T47D (cell line): Measurements from ENCODE around the gene MAP3K4.

ENCODE experiments used
- DNase-seq, 2 experiments: peaks; one replicate each; pipeline versions ENCODE4 v3.0.0 to v3.0.0-alpha.2; 2011 to 2012; ENCODE audit warnings: low read depth in 1 of 2, low spot score in 1 of 2
- JUND ChIP-seq: IDR thresholded peaks from 2 replicates; pipeline ENCODE4 v1.6.1; 2012; ENCODE audit warnings: low read depth
- in situ Hi-C: cut with HindIII; loops from 2 replicates; pipeline ENCODE4 v1.10.0; 2016; ENCODE audit warnings: low sequenced_read_pairs, low pct_unique_long_range_greater_than_20kb

Gene MAP3K4

DNA sequence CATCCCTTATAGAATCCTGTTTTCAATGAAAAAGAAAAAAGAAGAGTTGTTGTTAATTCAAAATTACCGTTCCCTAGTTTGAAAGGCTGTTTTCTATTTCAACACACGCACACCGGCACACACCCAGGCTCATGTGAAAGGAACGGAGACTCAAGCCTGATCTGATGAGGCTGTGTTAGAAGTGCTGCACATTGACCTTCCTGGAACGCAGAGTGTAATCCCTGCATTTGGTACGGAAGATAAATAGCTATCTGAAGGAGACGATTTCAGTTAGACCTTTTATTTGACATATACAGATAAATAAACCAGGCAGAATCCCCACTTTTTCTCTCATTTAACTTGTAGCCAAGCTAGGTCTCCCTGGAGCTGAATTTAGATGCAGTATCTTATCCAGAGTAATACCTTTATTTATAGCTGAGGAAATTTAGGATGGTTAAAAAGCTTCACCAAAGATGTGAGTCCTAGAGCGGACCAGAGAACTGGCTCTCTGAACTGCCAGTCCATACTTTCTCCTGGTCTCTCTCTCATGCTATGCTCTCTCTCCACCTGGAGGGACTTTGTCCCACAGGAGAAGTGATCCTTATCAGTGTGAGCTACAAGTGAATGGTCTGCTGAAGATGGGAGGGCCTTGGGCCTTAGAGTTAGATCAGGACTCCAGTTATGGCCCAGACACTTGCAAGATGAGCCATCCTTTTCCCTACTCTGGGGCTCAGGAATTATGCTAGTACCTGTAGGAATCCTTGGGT is 30.6 kb downstream of the MAP3K4 start:
- no peak for DNase-seq
- no peak for TF ChIP-seq JUND
- in situ Hi-C loops = no loop called here

DNA sequence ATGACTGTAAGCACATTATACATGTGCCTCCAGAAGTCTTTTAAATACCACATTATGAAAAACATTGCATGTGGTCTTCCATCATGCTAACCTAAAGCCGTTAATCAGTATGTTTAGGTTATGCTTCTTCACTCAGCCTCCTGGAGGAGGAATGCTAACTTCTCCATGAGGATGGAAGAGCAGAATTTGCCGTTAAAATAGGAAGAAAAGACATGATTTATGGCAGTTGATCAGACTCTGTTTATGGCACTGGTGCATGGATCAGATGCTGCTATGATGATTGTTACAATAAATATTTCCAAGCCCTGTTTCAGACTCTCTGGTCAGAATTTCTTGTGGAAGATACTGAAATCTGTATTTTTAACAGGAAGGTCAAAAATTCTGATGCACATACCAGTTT is 31.7 kb downstream of the MAP3K4 start:
- in situ Hi-C loops = no loop called here
- no peak for TF ChIP-seq JUND

DNA sequence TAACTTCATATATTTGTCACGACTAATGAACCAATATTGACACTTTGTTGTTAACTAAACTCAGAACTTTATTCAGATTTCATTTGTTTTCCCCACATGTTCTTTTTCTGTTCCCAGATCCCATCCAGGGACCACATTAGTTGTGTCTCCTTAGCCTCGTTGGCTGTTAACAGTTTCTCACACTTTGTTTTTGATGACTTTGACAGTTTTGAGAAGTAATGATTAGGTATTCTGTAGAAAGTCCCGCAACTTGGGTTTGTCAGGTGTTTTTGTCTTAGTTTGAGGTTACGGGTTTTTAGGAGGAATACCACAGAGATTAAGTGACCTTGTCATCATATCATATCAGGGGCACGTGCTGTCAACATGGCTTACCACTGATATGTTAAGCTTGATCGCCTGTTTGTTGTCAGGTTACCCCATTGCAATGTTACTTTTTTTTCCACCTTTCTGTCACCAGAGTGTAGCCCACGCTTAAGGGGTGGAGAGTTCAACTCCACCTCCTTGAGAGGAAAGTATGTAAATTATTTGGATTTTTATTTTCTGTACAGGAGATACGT is 32.9 kb downstream of the MAP3K4 start:
- no peak for TF ChIP-seq JUND
- in situ Hi-C loops = no loop called here

More for the DNA sequence above, 31.7 kb downstream of the MAP3K4 start:
- no peak for DNase-seq

DNA sequence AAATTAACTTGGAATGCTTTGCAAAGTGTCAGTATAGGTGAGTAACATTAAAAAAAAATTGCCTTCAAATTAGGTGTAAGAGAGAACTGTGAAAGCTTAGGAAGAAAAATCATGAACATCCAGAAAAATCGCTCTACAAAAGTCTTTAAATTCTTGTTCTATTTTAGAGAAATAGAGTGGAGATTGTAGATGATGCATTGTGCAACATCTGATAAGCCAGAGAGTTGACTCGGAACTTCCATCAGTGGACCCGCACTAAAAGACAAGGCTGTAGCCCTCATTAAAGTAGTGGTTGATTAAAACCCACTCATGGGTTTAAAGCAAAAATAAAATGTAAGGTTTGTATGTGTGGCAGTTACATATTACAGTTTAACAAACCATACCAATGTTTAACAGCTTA is 35.8 kb downstream of the MAP3K4 start:
- TF ChIP-seq JUND = no peak
- in situ Hi-C loops = no loop called here
- no peak for DNase-seq

More for the DNA sequence above, 32.9 kb downstream of the MAP3K4 start:
- no peak for DNase-seq

DNA sequence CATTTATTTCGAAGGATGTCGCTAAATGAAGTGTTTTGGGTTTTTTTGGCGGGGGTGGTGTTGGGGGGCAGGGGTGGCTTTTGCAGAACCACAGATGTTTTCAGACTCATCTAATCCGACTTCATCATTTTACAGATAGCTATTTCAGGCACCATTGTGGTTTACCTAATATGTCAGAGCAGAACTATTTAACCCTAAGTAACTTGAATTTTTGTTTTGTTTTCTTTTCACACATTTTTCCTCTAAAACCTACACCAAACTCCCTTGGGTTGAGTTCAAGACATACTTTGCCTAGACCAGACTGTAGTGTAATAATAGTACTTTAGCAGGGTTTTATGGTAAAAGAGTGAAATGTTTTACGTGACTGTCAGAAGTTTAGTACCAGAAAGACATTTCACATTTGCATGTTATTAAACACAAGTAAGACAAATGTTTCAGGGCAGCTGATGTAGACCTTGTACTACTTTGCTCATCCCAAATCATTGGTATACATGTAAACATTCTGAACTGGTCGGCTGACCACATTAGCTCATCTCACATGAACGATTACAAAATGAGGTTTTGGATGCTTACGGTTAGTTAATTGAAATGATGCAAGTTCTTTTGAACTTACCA is 37.7 kb downstream of the MAP3K4 start:
- DNase-seq = no peak
- no peak for TF ChIP-seq JUND
- in situ Hi-C loops = no loop called here

DNA sequence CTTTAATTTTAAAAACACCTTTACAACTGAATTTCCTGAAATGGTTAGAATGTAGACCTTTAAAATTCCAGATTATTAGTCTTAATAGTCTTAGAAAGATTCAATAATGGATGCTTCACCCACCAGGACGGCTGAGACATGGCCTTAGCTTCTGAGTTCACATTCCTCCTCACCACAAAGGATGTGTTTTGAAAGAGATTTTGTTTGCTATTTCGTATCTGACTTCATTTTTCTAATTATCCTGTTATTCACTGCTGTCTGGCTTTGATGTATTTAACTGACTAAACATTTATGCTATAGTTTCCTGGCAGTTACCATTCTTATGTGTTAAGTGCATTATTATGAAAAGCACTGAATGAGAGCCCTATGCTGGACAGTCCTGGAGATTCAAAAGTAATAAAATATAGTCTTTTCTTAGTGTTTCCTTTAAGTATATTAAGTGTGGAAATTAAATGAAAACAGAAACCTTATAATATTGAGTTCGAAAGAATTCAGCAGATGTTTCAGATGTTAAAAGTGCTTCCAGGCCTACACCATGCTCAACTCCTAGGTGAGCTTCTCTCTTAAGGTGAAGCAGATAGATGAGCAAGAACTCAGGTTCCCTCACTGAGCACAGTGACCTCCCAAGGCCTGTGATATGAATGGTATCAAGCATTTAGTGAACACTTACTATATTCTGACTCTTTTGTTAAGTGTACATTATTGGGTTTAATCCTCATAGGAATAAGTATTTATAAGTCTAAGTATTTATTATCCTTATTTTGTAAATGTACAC is 40.3 kb downstream of the MAP3K4 start:
- in situ Hi-C loops = no loop called here
- TF ChIP-seq JUND = no peak
- DNase-seq = no peak

DNA sequence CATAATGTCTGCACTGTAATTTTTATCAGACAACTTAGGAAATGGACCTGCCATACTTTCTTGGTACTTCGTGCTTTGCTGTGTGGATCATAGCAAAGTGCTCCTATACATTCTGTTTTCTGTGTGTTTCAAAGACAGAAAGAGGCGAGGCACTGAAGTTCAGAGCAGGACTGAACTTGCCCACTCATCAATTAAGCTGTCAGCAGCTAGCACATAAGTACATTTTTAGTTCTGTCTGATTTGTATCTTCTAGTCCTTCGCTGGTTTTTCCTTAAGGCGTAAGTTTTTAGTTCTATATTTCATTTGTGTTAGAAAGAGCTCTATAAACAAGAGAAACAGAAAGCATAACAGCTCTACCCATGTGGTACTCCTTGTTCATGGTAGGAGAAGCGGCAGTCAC is 42.1 kb downstream of the MAP3K4 start:
- in situ Hi-C loops = no loop called here
- no peak for TF ChIP-seq JUND
- peak in 1 of 2 experiments; percentile 3 for DNase-seq

DNA sequence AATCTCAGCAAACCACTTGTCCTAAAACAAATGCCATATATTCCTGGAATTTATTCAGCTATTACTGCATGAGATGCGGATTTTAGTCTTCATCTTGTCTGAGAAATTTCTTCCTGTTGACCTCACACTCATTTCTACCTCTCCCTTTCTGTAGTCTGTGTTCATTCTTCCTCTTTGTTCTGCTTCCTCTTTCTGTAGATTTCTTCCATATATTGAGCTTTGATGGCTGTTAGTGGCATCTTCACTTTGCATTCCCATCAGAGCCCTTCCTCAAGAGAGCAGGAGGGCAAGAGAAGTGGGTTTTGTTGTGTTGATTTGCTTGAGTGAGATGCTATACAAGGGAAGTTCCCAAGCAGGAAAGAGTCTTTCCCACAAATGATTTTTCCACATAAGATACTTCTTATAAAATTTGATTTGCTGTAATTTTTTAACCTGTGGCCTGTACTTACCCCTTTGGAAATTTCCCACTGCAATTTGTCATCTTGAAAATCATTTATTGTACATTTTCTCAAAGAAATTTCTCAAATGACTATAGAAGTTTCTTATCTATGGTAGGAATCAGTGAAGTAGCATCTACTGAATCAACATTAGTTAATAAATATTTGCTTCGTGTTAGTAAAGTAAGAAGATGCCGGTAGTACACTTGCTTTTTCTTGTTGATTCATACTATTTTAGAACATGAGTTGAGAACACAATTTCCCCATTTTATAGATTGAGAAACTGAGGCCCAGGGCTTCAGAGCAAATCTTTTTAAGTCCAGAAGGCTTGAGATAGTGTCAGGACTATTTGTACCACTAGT is 43.8 kb downstream of the MAP3K4 start:
- TF ChIP-seq JUND = no peak
- in situ Hi-C loops = no loop called here
- DNase-seq = no peak

DNA sequence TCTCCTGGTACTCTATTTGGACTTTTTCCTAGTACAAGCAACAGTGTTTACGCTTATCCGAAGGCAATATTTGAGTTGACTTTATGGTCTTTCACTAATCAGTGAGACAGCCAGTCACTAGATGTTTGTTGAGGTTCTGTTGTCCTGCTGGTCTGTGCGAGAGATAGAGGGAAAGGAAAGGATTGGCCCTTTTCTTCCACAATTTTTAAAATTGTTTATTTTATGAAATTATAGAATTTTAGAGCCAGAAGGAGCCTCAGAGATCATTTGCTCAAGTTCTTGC is 44.4 kb downstream of the MAP3K4 start:
- in situ Hi-C loops = no loop called here
- DNase-seq = no peak
- TF ChIP-seq JUND = no peak

DNA sequence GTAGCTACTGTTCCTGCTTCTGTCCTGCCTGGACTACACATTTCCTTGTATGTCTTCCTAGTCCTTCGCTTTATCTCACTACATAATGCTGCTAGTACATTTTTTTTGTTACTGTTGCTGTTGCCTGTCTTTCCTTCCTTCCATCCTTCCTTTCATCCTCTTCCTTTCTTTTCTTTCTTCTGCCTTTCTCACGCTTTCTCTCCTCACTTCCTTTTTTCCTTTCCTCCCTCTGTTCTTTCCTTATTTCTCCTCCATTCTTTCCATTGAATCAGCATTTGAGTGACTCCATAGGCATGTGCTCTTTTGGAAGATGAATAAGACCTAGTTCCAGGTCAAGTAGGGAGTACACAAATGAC is 46.3 kb downstream of the MAP3K4 start:
- TF ChIP-seq JUND = no peak
- DNase-seq = no peak
- in situ Hi-C loops = no loop called here

DNA sequence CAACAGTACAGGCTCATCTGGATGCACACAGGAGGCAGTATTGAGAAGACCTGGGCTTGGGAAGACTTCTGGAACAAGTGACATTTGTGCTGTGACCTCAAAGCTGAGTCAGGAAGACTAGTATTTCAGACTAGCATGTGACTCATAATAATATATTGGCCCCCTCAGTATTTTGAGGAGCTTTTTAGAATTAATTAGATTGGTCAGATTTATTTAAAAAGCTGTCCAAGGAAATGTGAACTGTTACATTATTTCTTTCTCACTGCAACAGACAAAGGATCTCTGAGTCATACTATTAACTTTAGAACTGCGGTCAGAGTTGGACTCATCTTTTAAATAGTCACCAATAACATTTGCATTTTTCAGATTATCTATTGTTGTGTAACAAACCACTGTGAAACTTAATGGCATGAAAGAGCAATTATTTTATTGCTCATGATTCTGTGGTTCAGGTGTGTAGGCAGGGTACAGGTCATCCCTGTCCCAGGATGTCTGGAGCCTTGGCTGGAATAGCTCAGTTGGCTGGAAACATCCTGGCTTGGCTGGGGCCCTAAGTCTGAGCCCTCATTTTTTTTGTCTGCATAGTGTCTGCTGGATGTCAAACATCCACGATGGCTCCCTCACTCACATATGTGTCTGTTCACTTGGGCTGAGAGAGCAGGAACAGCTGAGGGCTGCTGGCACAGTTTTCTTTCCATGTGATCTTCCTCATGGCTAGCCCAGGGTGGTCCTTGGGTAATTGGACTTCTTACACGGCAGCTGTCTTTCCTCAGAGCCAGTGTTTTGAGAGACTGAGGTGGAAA is 46.9 kb downstream of the MAP3K4 start:
- no peak for TF ChIP-seq JUND
- DNase-seq = no peak
- in situ Hi-C loops = no loop called here

DNA sequence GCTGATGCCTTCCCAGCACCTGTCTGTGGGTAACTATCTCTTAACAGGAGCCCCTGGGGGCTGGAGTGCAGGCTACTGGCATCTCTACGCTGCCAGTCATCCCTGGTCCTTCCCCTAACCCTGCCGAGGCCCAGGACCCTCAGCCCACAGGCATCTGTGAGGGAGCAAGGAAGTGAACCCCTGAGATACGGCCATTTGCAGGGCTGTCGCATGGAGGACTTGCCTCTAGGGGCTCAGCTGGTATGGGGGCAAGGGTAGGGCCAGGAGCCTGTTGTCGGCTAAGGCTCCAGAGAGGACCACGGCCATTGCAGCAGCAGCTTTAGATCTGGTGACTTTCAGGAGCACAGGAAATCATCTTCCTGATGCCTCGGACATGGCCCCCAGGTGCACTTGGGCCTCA is 49.7 kb downstream of the MAP3K4 start:
- in situ Hi-C loops = no loop called here
- DNase-seq = no peak
- TF ChIP-seq JUND = no peak
